GM19240 (cell line): ENCODE data around the gene TRPC4AP.
"Not testable (repeated sequence)": the region's sequence is repeated elsewhere in the genome, so short reads cannot be mapped to it uniquely, and the experiment has no call there.

Experiments
- DNase-seq: peaks from one replicate; pipeline ENCODE4 v3.0.0; 2011; ENCODE audit warnings: low spot score; ENCODE audit not compliant: insufficient read length

TRPC4AP gene

GRCh38 chr20:35104685-35105295, 12.2 kb upstream of the TRPC4AP start:
- no peak for DNase-seq

- DNase-seq = no peak
These were observed 9.0 kb upstream of the TRPC4AP start for GRCh38 chr20:35101620-35102019.

GRCh38 chr20:35093267-35093884, 769 bp upstream of the TRPC4AP start:
- DNase-seq = no peak

- DNase-seq = no peak
These were observed 637 bp downstream of the TRPC4AP start for GRCh38 chr20:35091816-35092523.

- no peak for DNase-seq
These were observed 4.1 kb downstream of the TRPC4AP start for GRCh38 chr20:35088231-35089145.

- DNase-seq = no peak
These were observed 4.8 kb downstream of the TRPC4AP start for GRCh38 chr20:35087791-35088190.

GRCh38 chr20:35087355-35087754, 5.3 kb downstream of the TRPC4AP start:
- DNase-seq = no peak

- DNase-seq = no peak
These were observed 7.0 kb downstream of the TRPC4AP start for GRCh38 chr20:35085477-35086225.

- DNase-seq = no peak
These were observed 7.6 kb downstream of the TRPC4AP start for GRCh38 chr20:35084998-35085397.

GRCh38 chr20:35080348-35080642, 12.3 kb downstream of the TRPC4AP start:
- DNase-seq = not testable (repeated sequence)

GRCh38 chr20:35079472-35080347, 12.9 kb downstream of the TRPC4AP start:
- DNase-seq = no peak

GRCh38 chr20:35077872-35078271, 14.7 kb downstream of the TRPC4AP start:
- no peak for DNase-seq

GRCh38 chr20:35077341-35077740, 15.3 kb downstream of the TRPC4AP start:
- no peak for DNase-seq

GRCh38 chr20:35071436-35072153, 21.0 kb downstream of the TRPC4AP start:
- not testable (repeated sequence) for DNase-seq

- no peak for DNase-seq
These were observed 26.4 kb downstream of the TRPC4AP start for GRCh38 chr20:35066194-35066593.

GRCh38 chr20:35065181-35065580, 27.4 kb downstream of the TRPC4AP start:
- DNase-seq = no peak

- no peak for DNase-seq
These were observed 29.4 kb downstream of the TRPC4AP start for GRCh38 chr20:35063168-35063567.

GRCh38 chr20:35062478-35062877, 30.1 kb downstream of the TRPC4AP start:
- no peak for DNase-seq

GRCh38 chr20:35060168-35060567, 32.4 kb downstream of the TRPC4AP start:
- DNase-seq = no peak
